ENCODE data around the gene MAB21L4.

GRCh38 chr2:240906911-240907590, 11.1 kb upstream of the MAB21L4 start:
- TF ChIP-seq POLR2A (IDR thresholded peaks at IDR 0.05) = no peak
- TF ChIP-seq, protein P1, sequence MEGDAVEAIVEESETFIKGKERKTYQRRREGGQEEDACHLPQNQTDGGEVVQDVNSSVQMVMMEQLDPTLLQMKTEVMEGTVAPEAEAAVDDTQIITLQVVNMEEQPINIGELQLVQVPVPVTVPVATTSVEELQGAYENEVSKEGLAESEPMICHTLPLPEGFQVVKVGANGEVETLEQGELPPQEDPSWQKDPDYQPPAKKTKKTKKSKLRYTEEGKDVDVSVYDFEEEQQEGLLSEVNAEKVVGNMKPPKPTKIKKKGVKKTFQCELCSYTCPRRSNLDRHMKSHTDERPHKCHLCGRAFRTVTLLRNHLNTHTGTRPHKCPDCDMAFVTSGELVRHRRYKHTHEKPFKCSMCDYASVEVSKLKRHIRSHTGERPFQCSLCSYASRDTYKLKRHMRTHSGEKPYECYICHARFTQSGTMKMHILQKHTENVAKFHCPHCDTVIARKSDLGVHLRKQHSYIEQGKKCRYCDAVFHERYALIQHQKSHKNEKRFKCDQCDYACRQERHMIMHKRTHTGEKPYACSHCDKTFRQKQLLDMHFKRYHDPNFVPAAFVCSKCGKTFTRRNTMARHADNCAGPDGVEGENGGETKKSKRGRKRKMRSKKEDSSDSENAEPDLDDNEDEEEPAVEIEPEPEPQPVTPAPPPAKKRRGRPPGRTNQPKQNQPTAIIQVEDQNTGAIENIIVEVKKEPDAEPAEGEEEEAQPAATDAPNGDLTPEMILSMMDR (IDR thresholded peaks at IDR 0.05) = no peak
